ENCODE measurements around the gene CACNA1G. TPM values are rescaled to one million over a fixed set of nuclear protein-coding genes. Genes with fewer than 3 reads are reported as not detected.

Gene CACNA1G
- total RNA-seq, 6 donors from 2014 or later = under 0.01 to 0.37 (median 0.11) TPM; not detected in 2

- DNase-seq (peak in 1 of 2 donors; percentile 85), ATAC-seq (ENCODE audit: low FRiP score in 2 of 2) (no peak)
- peaks cover 0 to 46% (median 32%) of the 10 kb centered on the region in 4 donors for H3K27me3 ChIP-seq
- no peak overlapping the region for H3K27ac ChIP-seq
- H3K9me3 ChIP-seq = no peaks in the 10 kb centered on the region
- peak overlapping the region; percentile 20 to 60 (median 54) for H3K4me3 ChIP-seq
- no peak for TF ChIP-seq EP300 (IDR thresholded peaks at IDR 0.05)
- no peak for TF ChIP-seq POLR2AphosphoS5 (IDR thresholded peaks at IDR 0.05)
- TF ChIP-seq CTCF (IDR thresholded peaks at IDR 0.05) = no peak
- no peak for TF ChIP-seq POLR2A (IDR thresholded peaks at IDR 0.05)
- peaks cover 38 to 60% (median 41%) of the 10 kb centered on the region in 4 donors for H3K4me1 ChIP-seq
- H3K36me3 ChIP-seq = no peaks in the 10 kb centered on the region
- 2% methylated on average over 37 of the region's 88 CpGs; no CpG with 5 or more reads in 1 of the 2 donors for WGBS, 2 donors
These were observed 623 bp downstream of the CACNA1G start for GRCh38 chr17:50560931-50561745.

- peaks cover 0 to 46% (median 32%) of the 10 kb centered on the region in 4 donors for H3K27me3 ChIP-seq
- TF ChIP-seq CTCF (IDR thresholded peaks at IDR 0.05) (no peak), POLR2AphosphoS5 (IDR thresholded peaks at IDR 0.05) (no peak), POLR2A (IDR thresholded peaks at IDR 0.05) (no peak), EP300 (IDR thresholded peaks at IDR 0.05) (no peak)
- no peak for ATAC-seq (ENCODE audit: low FRiP score in 2 of 2)
- peak overlapping the region in 1 of 4 donors; percentile 60 for H3K4me3 ChIP-seq
- peaks cover 38 to 60% (median 41%) of the 10 kb centered on the region in 4 donors for H3K4me1 ChIP-seq
- no peaks in the 10 kb centered on the region for H3K36me3 ChIP-seq
- DNase-seq = no peak
- H3K27ac ChIP-seq = no peak overlapping the region
- WGBS, 2 donors = 0 to 1% methylated on average over 7 to 17 of the region's 27 CpGs
- no peaks in the 10 kb centered on the region for H3K9me3 ChIP-seq
These were observed 1.2 kb downstream of the CACNA1G start for GRCh38 chr17:50561746-50562141.

- no peak for DNase-seq
- no peak for ATAC-seq (ENCODE audit: low FRiP score in 2 of 2)
- Histone ChIP-seq H3K36me3 (no peaks in the 10 kb centered on the region), H3K4me3 (no peak overlapping the region), H3K9me3 (no peaks in the 10 kb centered on the region), H3K4me1 (peaks cover 38 to 60% (median 41%) of the 10 kb centered on the region in 4 donors), H3K27me3 (peaks cover 0 to 46% (median 32%) of the 10 kb centered on the region in 4 donors), H3K27ac (no peak overlapping the region)
- no peak for TF ChIP-seq POLR2A (IDR thresholded peaks at IDR 0.05)
- WGBS, 2 donors = 17 to 20% methylated on average over 18 to 22 of the region's 22 CpGs
These were observed 2.0 kb downstream of the CACNA1G start for GRCh38 chr17:50562242-50563091.

DNA sequence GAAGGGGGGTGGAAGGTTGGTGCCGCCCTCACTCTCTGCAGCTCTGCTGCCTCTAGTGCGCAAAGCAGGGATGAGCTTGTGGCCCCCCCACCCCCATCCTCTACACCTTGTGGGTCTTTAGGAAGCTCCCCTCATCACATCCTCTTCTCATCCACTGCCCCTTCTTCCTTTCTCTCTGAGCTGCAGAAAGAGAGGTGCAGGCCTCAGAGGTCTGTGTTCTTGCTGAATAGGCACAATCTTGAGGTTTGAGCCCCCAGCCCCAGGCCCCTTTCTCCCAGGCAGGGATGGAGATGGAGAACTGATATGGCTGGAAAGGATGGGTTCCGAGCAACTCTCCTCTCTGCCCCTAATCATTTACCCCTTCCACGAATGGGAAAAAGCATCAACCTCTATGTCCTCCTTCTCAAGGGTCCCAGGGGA is 2.6 kb downstream of the CACNA1G start:
- no peak for TF ChIP-seq EP300 (IDR thresholded peaks at IDR 0.05)
- peaks cover 0 to 46% (median 32%) of the 10 kb centered on the region in 4 donors for H3K27me3 ChIP-seq
- ATAC-seq (ENCODE audit: low FRiP score in 2 of 2) = no peak

DNA sequence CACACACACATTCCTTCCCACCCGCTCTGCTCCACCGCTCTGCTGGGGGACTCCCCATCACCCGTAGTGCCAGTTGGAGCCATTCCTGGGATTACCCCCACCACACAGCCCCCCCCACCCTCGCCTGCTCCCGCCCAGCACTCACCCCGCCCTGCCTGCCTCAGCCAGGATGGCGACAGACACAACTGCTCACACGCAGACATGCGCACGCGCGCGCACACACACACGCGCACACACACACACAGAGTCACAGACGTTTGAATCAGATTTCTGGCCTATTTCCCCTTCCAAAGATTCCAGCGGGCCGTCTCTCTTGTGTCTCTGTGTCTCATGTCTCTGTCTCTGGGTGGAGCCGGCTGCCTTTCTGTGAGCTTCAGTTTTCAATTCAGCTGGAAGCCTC is 4.4 kb downstream of the CACNA1G start:
- WGBS, 2 donors = 18 to 27% methylated on average over 16 to 17 of the region's 19 CpGs
- Histone ChIP-seq H3K27me3 (peaks cover 0 to 35% (median 23%) of the 10 kb centered on the region in 4 donors), H3K27ac (no peak overlapping the region), H3K4me3 (no peak overlapping the region), H3K36me3 (no peaks in the 10 kb centered on the region), H3K9me3 (no peaks in the 10 kb centered on the region), H3K4me1 (peaks cover 23 to 39% (median 23%) of the 10 kb centered on the region in 4 donors)
- peak in 1 of 2 donors; percentile 90 for DNase-seq
- peak; percentile 31 to 79 for ATAC-seq (ENCODE audit: low FRiP score in 2 of 2)
- TF ChIP-seq EP300 (IDR thresholded peaks at IDR 0.05) (no peak), POLR2A (IDR thresholded peaks at IDR 0.05) (no peak), CTCF (IDR thresholded peaks at IDR 0.05) (no peak), POLR2AphosphoS5 (IDR thresholded peaks at IDR 0.05) (no peak)

More for the DNA sequence above, 2.6 kb downstream of the CACNA1G start:
- H3K4me3 ChIP-seq = no peak overlapping the region
- peaks cover 38 to 57% (median 41%) of the 10 kb centered on the region in 4 donors for H3K4me1 ChIP-seq
- H3K27ac ChIP-seq = no peak overlapping the region
- no peaks in the 10 kb centered on the region for H3K36me3 ChIP-seq
- H3K9me3 ChIP-seq = no peaks in the 10 kb centered on the region
- WGBS, 2 donors = 64 to 70% methylated on average over 4 of the region's 4 CpGs
- DNase-seq = no peak
